GM21529 (cell line): ENCODE results near the gene SUOX.
"Not testable (repeated sequence)": the region's sequence is repeated elsewhere in the genome, so short reads cannot be mapped to it uniquely, and the experiment has no call there.

ENCODE experiments used
- ATAC-seq: cut with Tn5 transposase; IDR thresholded peaks from one replicate; pipeline ENCODE4 v1.9.1; 2021; ENCODE audit not compliant: unreplicated experiment

SUOX gene

GRCh38 chr12:56017181-56017580, 20.1 kb downstream of the SUOX start:
- ATAC-seq, result no peak

- no peak for ATAC-seq
Observed at GRCh38 chr12:56018356-56018755, 21.3 kb downstream of the SUOX start.

DNA sequence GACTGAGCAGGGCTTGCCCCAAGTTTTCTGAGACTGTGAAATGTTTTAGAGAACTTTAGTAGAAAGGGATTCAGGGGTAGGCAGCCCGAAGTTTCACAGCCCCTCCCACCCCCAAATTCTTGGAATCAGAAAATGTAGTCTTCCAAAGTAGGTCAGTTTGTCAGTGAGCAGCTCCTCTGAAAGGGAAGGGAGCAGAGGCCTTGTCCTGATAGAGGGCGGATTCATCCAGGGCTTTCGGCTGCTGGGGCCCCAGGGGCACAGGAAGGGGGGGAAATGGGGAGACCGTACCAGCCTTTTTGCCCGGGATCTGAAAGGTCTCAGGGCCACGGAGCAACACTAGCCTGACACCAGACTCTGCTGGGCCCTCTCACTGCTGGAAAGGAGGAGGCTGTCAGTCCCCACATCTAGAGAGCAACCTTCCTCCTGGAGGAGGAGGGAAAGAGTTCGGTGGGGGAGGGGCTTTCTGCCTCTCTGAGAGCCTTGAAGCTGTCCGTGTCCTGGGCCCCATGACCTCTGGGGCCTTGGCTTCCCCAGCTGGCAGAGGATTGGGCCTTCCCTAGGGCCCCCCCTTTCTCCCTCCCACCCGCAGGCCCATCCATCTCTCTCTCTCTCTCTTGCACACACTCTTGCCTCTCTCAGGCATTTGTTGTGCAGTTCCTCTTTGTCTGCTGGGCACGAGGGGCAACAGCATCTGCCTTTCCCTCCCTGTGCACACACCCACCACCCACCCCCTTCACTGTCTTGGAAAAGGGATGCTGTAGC, 23.5 kb downstream of the SUOX start, which contains the start of gene IKZF4:
TSS of gene IKZF4 (plus strand) at position 621 of the 762 bp plus-strand sequence. CDS start 451 bp downstream, outside the sequence.
- no peak for ATAC-seq

GRCh38 chr12:56021889-56022497, 24.9 kb downstream of the SUOX start:
- ATAC-seq, result no peak

DNA sequence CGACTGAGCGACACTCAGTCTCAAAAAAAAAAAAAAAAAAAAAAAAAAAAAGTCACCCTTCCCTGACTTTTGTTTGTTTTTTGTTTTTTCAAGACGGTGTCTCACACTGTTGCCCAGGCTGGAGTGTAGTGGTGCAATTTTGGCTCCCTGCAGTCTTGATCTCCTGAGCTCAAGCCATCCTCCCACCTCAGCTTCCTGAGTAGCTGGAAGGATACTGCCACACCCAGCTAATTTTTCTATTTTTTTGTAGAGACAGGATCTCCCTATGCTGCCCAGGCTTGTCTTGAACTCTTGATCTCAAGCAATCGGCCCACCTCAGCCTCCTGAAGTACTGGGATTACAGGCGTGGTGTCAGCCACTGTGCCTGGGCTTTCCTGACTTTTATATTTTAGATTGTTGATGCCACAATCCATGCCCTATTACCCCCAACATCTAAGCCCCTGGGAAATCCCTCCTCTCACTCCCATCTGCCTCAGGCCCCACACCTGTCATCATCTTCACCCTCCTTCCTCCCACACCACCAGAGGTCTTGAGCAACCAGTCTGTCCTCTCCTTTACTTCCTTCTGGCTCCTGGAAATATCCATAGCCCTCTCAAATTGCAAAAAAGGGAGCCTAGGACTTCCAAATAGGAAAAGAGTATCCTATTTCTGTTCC, 31.6 kb downstream of the SUOX start:
- ATAC-seq, result no peak

- no peak for ATAC-seq
Observed at GRCh38 chr12:56029166-56029519, 32.1 kb downstream of the SUOX start.

DNA sequence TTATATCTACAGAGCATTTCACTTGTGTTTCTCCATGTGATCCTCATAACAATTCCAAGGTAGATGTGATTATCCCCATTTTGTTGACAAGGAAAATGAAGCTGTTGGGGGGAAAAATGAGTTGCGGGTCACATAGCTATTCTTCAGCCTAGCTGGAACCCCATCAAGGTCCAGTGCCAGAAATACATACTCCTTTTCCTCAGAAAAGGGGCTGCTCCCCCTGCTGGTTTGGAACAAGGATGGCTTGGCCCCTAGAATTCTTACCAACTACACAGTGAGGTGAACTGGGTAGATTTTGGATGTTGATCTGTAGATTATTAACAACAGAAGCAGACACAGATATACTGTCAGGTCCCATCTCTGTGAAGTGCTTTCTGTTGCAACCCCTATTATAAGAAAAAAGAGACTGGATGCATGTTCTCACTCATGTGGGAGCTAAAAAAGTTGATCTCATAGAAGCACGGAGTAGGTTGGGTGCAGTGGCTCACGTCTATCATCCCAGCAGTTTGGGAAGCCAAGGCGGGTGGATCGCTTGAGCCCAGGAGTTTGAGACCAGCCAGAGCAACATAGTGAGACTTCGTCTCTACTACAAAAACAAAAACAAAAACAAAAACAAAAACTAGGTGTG, 32.7 kb downstream of the SUOX start:
- no peak for ATAC-seq

GRCh38 chr12:56031987-56032386, 34.9 kb downstream of the SUOX start:
- no peak for ATAC-seq

DNA sequence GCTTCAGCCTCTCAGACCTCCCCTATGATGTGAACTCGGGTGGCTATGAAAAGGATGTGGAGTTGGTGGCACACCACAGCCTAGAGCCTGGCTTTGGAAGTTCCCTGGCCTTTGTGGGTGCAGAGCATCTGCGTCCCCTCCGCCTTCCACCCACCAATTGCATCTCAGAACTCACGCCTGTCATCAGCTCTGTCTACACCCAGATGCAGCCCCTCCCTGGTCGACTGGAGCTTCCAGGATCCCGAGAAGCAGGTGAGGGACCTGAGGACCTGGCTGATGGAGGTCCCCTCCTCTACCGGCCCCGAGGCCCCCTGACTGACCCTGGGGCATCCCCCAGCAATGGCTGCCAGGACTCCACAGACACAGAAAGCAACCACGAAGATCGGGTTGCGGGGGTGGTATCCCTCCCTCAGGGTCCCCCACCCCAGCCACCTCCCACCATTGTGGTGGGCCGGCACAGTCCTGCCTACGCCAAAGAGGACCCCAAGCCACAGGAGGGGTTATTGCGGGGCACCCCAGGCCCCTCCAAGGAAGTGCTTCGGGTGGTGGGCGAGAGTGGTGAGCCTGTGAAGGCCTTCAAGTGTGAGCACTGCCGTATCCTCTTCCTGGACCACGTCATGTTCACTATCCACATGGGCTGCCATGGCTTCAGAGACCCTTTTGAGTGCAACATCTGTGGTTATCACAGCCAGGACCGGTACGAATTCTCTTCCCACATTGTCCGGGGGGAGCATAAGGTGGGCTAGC, 37.7 kb downstream of the SUOX start:
- no peak for ATAC-seq

GRCh38 chr12:56037161-56037560, 40.1 kb downstream of the SUOX start:
- ATAC-seq, result no peak

DNA sequence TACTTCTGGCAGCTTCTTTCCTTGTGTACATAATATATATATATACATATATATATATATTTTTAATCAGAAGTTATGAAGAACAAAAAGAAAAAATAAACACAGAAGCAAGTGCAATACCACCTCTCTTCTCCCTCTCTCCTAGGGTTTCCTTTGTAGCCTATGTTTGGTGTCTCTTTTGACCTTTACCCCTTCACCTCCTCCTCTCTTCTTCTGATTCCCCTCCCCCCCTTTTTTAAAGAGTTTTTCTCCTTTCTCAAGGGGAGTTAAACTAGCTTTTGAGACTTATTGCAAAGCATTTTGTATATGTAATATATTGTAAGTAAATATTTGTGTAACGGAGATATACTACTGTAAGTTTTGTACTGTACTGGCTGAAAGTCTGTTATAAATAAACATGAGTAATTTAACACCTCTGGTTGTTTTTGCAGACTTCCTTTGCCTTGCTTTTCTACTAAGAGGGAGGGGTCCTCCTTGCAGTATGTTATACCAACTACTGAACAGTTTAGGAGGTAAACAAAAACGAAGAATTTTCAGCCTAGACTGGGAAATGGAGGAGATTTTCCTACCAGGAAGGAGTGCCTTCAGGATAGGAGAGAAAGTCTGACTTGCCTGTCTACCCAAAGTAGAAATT, 41.1 kb downstream of the SUOX start:
- ATAC-seq, result no peak

DNA sequence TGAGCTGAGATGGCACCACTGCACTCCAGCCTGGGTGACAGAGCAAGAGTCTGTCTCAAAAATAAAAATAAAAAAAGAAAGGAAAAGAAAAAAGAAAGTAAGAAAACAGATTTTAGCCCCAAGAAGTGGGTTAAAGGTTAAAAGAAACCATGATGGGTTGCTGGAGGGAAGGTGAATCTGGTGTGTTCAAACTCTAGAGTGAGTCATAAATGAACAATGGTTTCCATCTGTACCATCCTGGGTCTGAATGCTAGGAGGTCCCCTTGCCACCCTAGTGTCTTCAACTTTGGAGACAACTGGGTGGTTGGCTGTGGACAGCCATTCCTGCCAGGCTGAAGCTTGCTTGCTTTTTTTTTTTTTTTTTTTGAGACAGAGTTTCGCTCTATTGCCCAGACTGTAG, 43.1 kb downstream of the SUOX start:
- ATAC-seq, result no peak

DNA sequence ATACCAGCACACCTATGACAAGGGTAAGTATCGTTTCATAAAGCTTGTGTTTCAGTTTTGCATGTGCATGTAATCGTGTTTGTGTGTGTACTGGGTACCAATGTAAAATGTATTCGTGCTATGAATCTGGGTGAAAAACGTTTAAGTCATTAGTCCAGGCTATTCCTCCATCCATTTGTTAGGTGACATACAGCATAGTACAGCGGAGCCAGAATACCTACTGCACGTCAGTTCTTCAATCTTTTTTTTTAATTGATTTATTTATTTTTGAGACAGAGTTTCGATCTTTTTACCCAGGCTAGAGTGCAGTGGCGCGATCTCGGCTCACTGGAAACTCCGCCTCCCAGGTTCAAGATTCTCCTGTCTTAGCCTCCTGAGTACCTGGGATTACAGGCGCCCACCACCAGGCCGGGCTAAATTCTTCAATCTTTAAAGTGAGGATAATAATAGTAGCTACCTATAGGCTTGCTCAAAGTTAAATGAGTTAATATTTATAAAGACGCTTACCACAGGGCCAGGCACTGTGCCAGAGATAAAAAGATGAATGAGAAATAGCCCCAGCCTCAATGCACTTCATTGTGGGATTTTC, 44.0 kb downstream of the SUOX start:
- ATAC-seq, result no peak

GRCh38 chr12:56041552-56042429, 44.7 kb downstream of the SUOX start, which contains the start of gene RPS26:
RPS26 (plus strand) TSS chr12:56041918; CDS start chr12:56042167, 249 bp downstream.
- ATAC-seq, result peak; percentile 91

DNA sequence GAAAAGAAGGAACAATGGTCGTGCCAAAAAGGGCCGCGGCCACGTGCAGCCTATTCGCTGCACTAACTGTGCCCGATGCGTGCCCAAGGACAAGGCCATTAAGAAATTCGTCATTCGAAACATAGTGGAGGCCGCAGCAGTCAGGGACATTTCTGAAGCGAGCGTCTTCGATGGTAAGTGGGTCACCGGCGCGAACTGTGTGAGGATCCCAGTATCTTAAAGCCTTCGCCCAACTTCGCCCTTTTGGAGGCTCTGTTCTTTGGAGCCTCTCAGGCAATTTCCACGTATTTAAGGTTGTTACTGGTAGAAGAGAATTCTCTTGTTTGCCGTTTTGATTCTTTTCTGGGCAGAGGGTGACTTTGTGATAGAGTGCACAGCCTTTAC, 45.3 kb downstream of the SUOX start:
- ATAC-seq, result not testable (repeated sequence)

DNA sequence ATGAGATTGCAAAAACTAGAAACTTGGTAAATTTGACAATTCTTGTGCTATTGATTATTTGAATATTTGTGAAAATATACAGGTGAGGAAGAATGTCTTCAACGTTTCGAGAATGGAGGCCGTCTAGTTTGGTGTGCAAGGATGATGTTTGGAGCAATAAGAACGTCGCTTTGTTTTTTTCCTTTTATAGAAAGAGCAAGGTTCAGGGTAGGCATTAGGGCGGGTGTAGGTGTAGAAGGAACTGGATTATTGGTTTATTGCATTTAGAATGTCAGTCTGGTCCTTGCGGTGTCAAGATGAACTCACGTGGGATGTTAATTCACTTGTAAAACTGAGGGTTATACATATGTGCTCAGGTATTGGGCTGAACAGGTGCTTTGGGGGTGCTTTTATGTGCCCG, 45.8 kb downstream of the SUOX start:
- ATAC-seq, result no peak

DNA sequence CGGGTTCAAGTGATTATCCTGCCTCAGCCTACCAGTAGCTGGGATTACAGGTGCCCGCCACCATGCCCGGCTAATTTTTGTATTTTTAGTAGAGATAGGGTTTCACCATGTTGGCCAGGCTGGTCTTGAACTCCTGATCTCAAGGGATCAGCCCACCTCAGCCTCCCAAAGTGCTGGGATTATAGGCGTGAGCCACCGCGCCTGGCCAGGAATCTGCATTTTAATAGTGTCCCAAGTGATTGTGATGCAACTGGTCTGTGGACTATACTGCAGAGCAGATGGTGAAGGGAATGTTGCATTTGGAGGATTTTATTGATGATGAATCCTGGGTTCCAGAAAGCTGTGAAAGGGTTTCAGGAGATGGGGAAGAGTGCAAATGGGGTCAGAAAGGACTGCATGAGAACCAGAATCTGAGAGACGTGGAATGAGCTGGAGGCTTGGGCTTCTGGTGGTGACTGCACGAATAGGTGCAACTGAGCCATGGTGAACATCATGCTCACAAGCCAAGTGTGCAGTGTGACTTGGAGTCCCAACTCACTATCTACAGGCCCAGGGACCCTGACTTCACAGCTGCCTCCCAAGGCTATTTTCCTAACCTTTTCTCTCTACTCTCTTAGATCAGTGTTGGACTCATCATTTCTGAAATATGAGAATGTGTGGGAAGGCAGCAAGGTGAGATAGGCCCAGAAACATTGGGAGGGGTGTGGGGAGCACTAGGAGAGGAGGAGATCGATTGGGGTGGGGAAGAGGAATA, 49.1 kb downstream of the SUOX start:
- no peak for ATAC-seq

DNA sequence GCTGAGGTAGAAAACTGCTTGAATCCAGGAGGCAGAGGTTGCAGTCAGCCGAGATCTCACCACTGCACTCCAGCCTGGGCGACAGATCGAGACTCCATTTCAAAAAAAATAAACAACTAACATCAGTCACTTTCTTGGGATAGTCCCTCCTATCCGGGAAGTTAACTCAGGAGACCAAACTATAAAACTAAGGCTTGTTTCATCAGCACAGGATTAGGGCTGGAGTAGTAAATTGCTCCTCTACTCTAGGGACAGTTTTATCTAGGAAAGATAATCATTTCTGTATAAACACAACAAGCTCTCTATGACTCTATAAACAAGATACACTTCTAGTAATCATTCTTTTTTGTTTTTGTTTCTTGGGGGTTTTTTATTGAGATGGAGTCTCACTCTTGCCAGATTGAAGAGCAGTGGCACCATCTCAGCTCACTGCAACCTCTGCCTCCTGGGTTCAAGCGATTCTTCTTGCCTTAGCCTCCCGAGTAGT, 56.4 kb downstream of the SUOX start:
- ATAC-seq, result no peak
